ENCODE results near the gene MBOAT2.

Gene MBOAT2

GRCh38 chr2:8850845-8851487, 152.5 kb downstream of the MBOAT2 start:
- Histone ChIP-seq H3K36me3 (ENCODE audit: control insufficient read depth, insufficient read depth, low read length) (no peaks in the 10 kb centered on the region), H3K27me3 (replicated peaks; ENCODE audit: control insufficient read depth, insufficient read depth, low read length) (no peaks in the 10 kb centered on the region; the same call in 1 of the 2 replicates), H3K4me3 (replicated peaks; ENCODE audit: low read depth, low read length) (no peak overlapping the region)
- no peak for TF ChIP-seq CTCF (IDR thresholded peaks at IDR 0.05; ENCODE audit: insufficient read depth, low read length, poor library complexity, severe bottlenecking)
- no peak for DNase-seq (ENCODE audit: extremely low read depth, insufficient read length)

DNA sequence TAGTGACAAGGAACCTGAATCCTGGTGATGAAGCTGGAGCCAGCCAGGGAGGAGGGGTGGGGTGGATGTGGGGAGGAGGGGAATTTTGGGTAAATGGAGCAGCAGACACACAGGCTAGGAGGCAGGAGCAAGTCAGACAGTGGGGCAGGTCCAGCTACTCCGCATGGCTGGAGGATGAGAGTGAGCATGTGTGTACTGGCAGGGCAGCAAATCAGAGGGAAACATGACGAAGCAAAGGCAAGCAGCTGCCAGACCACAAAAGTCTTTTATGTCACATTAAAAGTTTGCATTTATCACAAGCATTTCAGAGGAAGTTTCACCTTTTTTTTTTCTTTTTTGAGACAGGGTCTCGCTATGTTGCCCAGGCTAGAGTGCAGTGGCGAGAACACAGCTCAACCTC, 154.2 kb downstream of the MBOAT2 start:
- H3K36me3 ChIP-seq (ENCODE audit: control insufficient read depth, insufficient read depth, low read length) = no peaks in the 10 kb centered on the region
- TF ChIP-seq CTCF (IDR thresholded peaks at IDR 0.05; ENCODE audit: insufficient read depth, low read length, poor library complexity, severe bottlenecking) = no peak
- DNase-seq (ENCODE audit: extremely low read depth, insufficient read length) = no peak
- no peak overlapping the region for H3K4me3 ChIP-seq (replicated peaks; ENCODE audit: low read depth, low read length)
- H3K27me3 ChIP-seq (replicated peaks; ENCODE audit: control insufficient read depth, insufficient read depth, low read length) = no peaks in the 10 kb centered on the region; the same call in 1 of the 2 replicates

DNA sequence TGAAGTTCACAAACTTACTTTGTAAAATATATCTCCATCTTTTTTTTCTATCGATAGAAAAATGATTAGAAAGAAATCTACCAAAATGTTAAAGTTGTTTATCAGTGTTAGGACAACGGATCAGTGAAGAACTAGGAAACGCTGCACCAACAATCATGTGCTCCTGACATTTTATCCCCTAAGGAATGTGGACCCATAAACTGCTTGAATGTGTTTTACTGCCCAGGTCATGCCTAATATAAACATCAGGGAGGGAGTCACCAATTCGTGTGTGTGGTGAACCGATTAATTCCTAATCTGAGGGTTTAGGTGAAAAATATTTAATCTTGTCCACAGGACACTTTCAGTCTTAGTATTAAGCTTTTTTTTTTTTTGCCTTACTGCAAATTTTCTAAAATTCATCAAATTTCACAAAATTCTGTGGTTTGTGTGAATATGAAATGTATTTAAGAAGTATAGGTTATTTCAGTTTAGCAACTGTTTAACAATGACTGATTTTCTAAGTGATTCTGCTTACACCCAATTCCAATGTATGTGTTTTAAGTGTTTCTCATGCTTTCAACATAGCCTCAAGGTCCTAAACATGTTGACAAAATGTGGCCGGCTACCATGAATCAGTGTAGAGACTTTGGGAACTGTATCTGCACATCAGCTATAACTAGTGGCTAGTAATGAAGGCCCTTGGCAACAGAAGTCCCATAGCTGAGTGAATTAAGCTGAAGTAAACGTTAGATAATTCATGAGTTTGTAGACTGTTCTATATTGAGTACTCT, 155.0 kb downstream of the MBOAT2 start:
- TF ChIP-seq CTCF (IDR thresholded peaks at IDR 0.05; ENCODE audit: insufficient read depth, low read length, poor library complexity, severe bottlenecking) = no peak
- no peaks in the 10 kb centered on the region for H3K36me3 ChIP-seq (ENCODE audit: control insufficient read depth, insufficient read depth, low read length)
- H3K27me3 ChIP-seq (replicated peaks; ENCODE audit: control insufficient read depth, insufficient read depth, low read length) = no peaks in the 10 kb centered on the region; the same call in 1 of the 2 replicates
- H3K4me3 ChIP-seq (replicated peaks; ENCODE audit: low read depth, low read length) = no peak overlapping the region
- DNase-seq (ENCODE audit: extremely low read depth, insufficient read length) = no peak

- DNase-seq (ENCODE audit: extremely low read depth, insufficient read length) = no peak
- Histone ChIP-seq H3K4me3 (replicated peaks; ENCODE audit: low read depth, low read length) (no peak overlapping the region), H3K27me3 (replicated peaks; ENCODE audit: control insufficient read depth, insufficient read depth, low read length) (no peaks in the 10 kb centered on the region; the same call in 1 of the 2 replicates), H3K36me3 (ENCODE audit: control insufficient read depth, insufficient read depth, low read length) (no peaks in the 10 kb centered on the region)
- no peak for TF ChIP-seq CTCF (IDR thresholded peaks at IDR 0.05; ENCODE audit: insufficient read depth, low read length, poor library complexity, severe bottlenecking)
These were observed 156.1 kb downstream of the MBOAT2 start for GRCh38 chr2:8847400-8847799.

DNA sequence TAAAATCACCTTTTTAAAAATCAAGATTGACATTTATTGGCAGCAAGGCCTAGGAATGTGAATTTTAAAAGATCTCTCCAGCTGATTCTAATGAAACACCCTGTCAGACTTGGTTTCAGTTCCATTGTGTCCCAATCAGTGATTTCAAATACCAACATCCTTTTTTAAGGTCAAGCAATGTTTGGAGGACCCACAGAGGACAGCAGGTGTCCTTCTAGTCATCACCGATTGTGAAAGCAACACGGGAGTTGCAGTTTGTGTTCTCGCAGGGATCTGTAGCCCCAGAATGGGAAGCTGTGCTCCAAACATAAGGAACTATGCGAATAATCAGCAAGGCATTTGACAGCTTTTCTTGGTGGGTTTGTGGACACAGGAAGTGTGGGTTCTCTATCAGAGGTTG, 161.6 kb downstream of the MBOAT2 start:
- DNase-seq (ENCODE audit: extremely low read depth, insufficient read length) = no peak
- H3K27me3 ChIP-seq (replicated peaks; ENCODE audit: control insufficient read depth, insufficient read depth, low read length) = no peaks in the 10 kb centered on the region
- no peaks in the 10 kb centered on the region for H3K36me3 ChIP-seq (ENCODE audit: control insufficient read depth, insufficient read depth, low read length)
- TF ChIP-seq CTCF (IDR thresholded peaks at IDR 0.05; ENCODE audit: insufficient read depth, low read length, poor library complexity, severe bottlenecking) = no peak
- no peak overlapping the region for H3K4me3 ChIP-seq (replicated peaks; ENCODE audit: low read depth, low read length)
